ENCODE results near the gene IGFL2. TPM values are rescaled to one million over a fixed set of nuclear protein-coding genes. Genes with fewer than 3 reads are reported as not detected.

The IGFL2 gene
- total RNA-seq, 1 experiment from 2014 or later, result 64.7 TPM

- no peaks in the 10 kb centered on the region for H3K27me3 Mint-ChIP-seq (ENCODE audit: insufficient read depth, unreplicated experiment)
- POLR2A ChIA-PET, result no interaction called here
- no TSS peak for BruUV-seq (replicated peaks)
- no peak for DNase-seq
- Histone ChIP-seq H3K4me1 (peaks cover 22% of the 10 kb centered on the region), H3K9me3 (peaks cover 19% of the 10 kb centered on the region), H3K36me3 (ENCODE audit: control insufficient read depth, insufficient read depth, low read length) (no peaks in the 10 kb centered on the region), H3K4me3 (ENCODE audit: low read depth, low read length) (no peak overlapping the region), H3K27me3 (replicated peaks; ENCODE audit: control insufficient read depth, insufficient read depth, low read length) (no peaks in the 10 kb centered on the region)
- H3K4me3 Mint-ChIP-seq (ENCODE audit: unreplicated experiment), result no peak overlapping the region
- intact Hi-C loops (cut with micrococcal nuclease; ENCODE audit: unreplicated experiment), result no loop called here
- H3K4me1 Mint-ChIP-seq (ENCODE audit: low read depth, unreplicated experiment), result peaks cover 20% of the 10 kb centered on the region
- no peaks in the 10 kb centered on the region for H3K36me3 Mint-ChIP-seq (ENCODE audit: insufficient read depth, unreplicated experiment)
- CTCF ChIA-PET, result no interaction called here
- H3K9me3 Mint-ChIP-seq (ENCODE audit: unreplicated experiment), result peaks cover 50% of the 10 kb centered on the region
- H3K27ac Mint-ChIP-seq (ENCODE audit: unreplicated experiment), result peak overlapping the region; percentile 77
- TF ChIP-seq, protein P1, sequence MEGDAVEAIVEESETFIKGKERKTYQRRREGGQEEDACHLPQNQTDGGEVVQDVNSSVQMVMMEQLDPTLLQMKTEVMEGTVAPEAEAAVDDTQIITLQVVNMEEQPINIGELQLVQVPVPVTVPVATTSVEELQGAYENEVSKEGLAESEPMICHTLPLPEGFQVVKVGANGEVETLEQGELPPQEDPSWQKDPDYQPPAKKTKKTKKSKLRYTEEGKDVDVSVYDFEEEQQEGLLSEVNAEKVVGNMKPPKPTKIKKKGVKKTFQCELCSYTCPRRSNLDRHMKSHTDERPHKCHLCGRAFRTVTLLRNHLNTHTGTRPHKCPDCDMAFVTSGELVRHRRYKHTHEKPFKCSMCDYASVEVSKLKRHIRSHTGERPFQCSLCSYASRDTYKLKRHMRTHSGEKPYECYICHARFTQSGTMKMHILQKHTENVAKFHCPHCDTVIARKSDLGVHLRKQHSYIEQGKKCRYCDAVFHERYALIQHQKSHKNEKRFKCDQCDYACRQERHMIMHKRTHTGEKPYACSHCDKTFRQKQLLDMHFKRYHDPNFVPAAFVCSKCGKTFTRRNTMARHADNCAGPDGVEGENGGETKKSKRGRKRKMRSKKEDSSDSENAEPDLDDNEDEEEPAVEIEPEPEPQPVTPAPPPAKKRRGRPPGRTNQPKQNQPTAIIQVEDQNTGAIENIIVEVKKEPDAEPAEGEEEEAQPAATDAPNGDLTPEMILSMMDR (IDR thresholded peaks at IDR 0.05; ENCODE audit: insufficient read depth in 1 of 2, low read depth in 1 of 2, low read length in 1 of 2, severe bottlenecking in 1 of 2, unreplicated experiment in 1 of 2), result no peak
Measured at GRCh38 chr19:46134527-46134926, 13.5 kb upstream of the IGFL2 start.

DNA sequence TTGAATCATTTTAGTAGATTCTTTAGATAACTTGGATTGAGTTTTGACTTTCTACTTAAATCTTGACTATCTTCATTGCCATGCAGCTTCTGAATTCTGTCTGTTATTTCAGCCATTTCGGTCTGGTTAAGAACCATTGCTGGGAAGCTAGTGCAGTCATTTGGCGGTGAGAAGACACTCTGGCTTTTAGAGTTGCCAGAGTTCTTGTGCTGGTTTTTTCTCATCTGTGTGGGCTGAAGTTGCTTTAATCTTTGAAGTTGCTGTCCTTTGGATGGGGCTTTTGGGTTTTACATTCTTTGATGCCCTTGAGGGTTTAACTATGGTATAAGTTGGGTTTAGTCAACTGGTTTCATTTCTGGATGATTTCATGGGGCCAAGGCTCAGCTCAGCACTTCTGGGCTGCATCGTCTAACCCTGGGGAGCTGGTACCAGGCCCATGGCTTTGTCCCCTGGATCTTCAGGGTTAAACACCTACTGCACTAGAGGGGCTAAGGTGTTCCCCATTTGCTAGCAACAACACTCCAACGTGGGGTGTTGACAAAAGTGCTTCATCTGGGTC, 10.0 kb upstream of the IGFL2 start:
- Mint-ChIP-seq H3K4me3 (ENCODE audit: unreplicated experiment) (no peak overlapping the region), H3K9me3 (ENCODE audit: unreplicated experiment) (peaks cover 43% of the 10 kb centered on the region)

GRCh38 chr19:46141421-46141820, 6.6 kb upstream of the IGFL2 start:
- Mint-ChIP-seq H3K4me1 (ENCODE audit: low read depth, unreplicated experiment) (peaks cover 21% of the 10 kb centered on the region), H3K27ac (ENCODE audit: unreplicated experiment) (no peak overlapping the region), H3K9me3 (ENCODE audit: unreplicated experiment) (peaks cover 39% of the 10 kb centered on the region), H3K27me3 (ENCODE audit: insufficient read depth, unreplicated experiment) (no peaks in the 10 kb centered on the region), H3K4me3 (ENCODE audit: unreplicated experiment) (no peak overlapping the region), H3K36me3 (ENCODE audit: insufficient read depth, unreplicated experiment) (peaks cover 5% of the 10 kb centered on the region)
- TF ChIP-seq, protein P1 (IDR thresholded peaks at IDR 0.05; ENCODE audit: insufficient read depth in 1 of 2, low read depth in 1 of 2, low read length in 1 of 2, severe bottlenecking in 1 of 2, unreplicated experiment in 1 of 2), result no peak
- Histone ChIP-seq H3K4me3 (ENCODE audit: low read depth, low read length) (no peak overlapping the region), H3K27me3 (replicated peaks; ENCODE audit: control insufficient read depth, insufficient read depth, low read length) (no peaks in the 10 kb centered on the region), H3K36me3 (ENCODE audit: control insufficient read depth, insufficient read depth, low read length) (no peaks in the 10 kb centered on the region), H3K9me3 (peaks cover 17% of the 10 kb centered on the region), H3K4me1 (peaks cover 10% of the 10 kb centered on the region)
- DNase-seq, result no peak
- CTCF ChIA-PET, result no interaction called here
- no TSS peak for BruUV-seq (replicated peaks)
- intact Hi-C loops (cut with micrococcal nuclease; ENCODE audit: unreplicated experiment), result no loop called here
- POLR2A ChIA-PET, result no interaction called here

More for the DNA sequence above, 10.0 kb upstream of the IGFL2 start:
- ChIA-PET POLR2A (no interaction called here), CTCF (no interaction called here)
- H3K4me1 ChIP-seq, result peaks cover 24% of the 10 kb centered on the region
- DNase-seq, result no peak
- peaks cover 24% of the 10 kb centered on the region for H3K4me1 Mint-ChIP-seq (ENCODE audit: low read depth, unreplicated experiment)
- TF ChIP-seq, protein P1 (IDR thresholded peaks at IDR 0.05; ENCODE audit: insufficient read depth in 1 of 2, low read depth in 1 of 2, low read length in 1 of 2, severe bottlenecking in 1 of 2, unreplicated experiment in 1 of 2), result no peak
- no peaks in the 10 kb centered on the region for H3K36me3 Mint-ChIP-seq (ENCODE audit: insufficient read depth, unreplicated experiment)
- peaks cover 17% of the 10 kb centered on the region for H3K9me3 ChIP-seq
- no peak overlapping the region for H3K4me3 ChIP-seq (ENCODE audit: low read depth, low read length)
- no peak overlapping the region for H3K27ac Mint-ChIP-seq (ENCODE audit: unreplicated experiment)
- BruUV-seq (replicated peaks), result no TSS peak
- intact Hi-C loops (cut with micrococcal nuclease; ENCODE audit: unreplicated experiment), result no loop called here
- H3K36me3 ChIP-seq (ENCODE audit: control insufficient read depth, insufficient read depth, low read length), result no peaks in the 10 kb centered on the region
- no peaks in the 10 kb centered on the region for H3K27me3 ChIP-seq (replicated peaks; ENCODE audit: control insufficient read depth, insufficient read depth, low read length)
- no peaks in the 10 kb centered on the region for H3K27me3 Mint-ChIP-seq (ENCODE audit: insufficient read depth, unreplicated experiment)

Measured in Caco-2 (cell line).